Heart left ventricle (tissue), 16 donors: ENCODE measurements around the gene XPA. TPM values are rescaled to one million over a fixed set of nuclear protein-coding genes. Genes with fewer than 3 reads are reported as not detected.

Experiments used
- ATAC-seq, 4 donors: fragments of 200-7000 bp; cut with Tn5 transposase; one replicate each; pipeline ENCODE4 v1.9.1; 2020 to 2022; ENCODE audit warnings: moderate library complexity in 4 of 4, mild to moderate bottlenecking in 3 of 4, moderate number of reproducible peaks in 1 of 4
- DNase-seq, 5 donors: peaks; one replicate each; pipeline ENCODE4 v3.0.0-alpha.2; 2020
- H3K27ac ChIP-seq, 12 donors: fragments of 200-600 bp; sonication (generic) in 4 of 12; one replicate each; pipeline versions ENCODE4 v1.5.0 to v1.8.0; 2016 to 2022; ENCODE audit warnings: mild to moderate bottlenecking in 2 of 12
- H3K27me3 ChIP-seq, 9 donors: fragments of 200-600 bp; sonication (generic) in 2 of 9; one replicate each; pipeline versions ENCODE4 v1.5.1 to v1.8.0; 2016 to 2022; ENCODE audit warnings: mild to moderate bottlenecking in 3 of 9
- H3K36me3 ChIP-seq, 9 donors: fragments of 200-600 bp; sonication (generic) in 2 of 9; one replicate each; pipeline versions ENCODE4 v1.5.0 to v1.8.0; 2018 to 2022; ENCODE audit warnings: mild to moderate bottlenecking in 2 of 9
- H3K4me1 ChIP-seq, 12 donors: fragments of 200-600 bp; sonication (generic) in 4 of 12; one replicate each; pipeline versions ENCODE4 v1.5.0 to v1.8.0; 2016 to 2022; ENCODE audit warnings: mild to moderate bottlenecking in 3 of 12
- H3K4me3 ChIP-seq, 12 donors: fragments of 200-600 bp; sonication (generic) in 4 of 12; one replicate each; pipeline versions ENCODE4 v1.5.0 to v1.8.0; 2017 to 2022; ENCODE audit warnings: mild to moderate bottlenecking in 9 of 12, moderate library complexity in 4 of 12
- H3K9me3 ChIP-seq, 12 donors: fragments of 200-600 bp; sonication (generic) in 4 of 12; one replicate each; pipeline versions ENCODE4 v1.5.0 to v1.8.0; 2016 to 2022; ENCODE audit warnings: mild to moderate bottlenecking in 1 of 12
- CTCF ChIP-seq, 12 donors: fragments of 200-600 bp; sonication (generic) in 4 of 12; IDR thresholded peaks; one replicate each; pipeline versions ENCODE4 v1.5.0 to v1.8.0; 2018 to 2022; ENCODE audit warnings: antibody characterized with exemption in 12 of 12, mild to moderate bottlenecking in 5 of 12
- POLR2A ChIP-seq, 2 donors: fragments of 450-650 bp; IDR thresholded peaks; one replicate each; pipeline ENCODE4 v1.6.1; 2017; ENCODE audit warnings: antibody characterized with exemption in 2 of 2, mild to moderate bottlenecking in 2 of 2, moderate library complexity in 2 of 2
- WGBS, 4 donors: extraction: QIAGEN DNeasy Blood & Tissue Kit in 2 of 4; methylation state at CpG; one replicate each; pipeline versions ENCODE4 v1.1.5 to v1.1.7; 2013 to 2018; 5-methylcytosine and 5-hydroxymethylcytosine counted together
- intact Hi-C, 10 donors: fragments of 100-400 bp; cut with DNase I; formaldehyde crosslinking; loops; one replicate each; pipeline versions ENCODE4 v1.11.1 to v1.14.2; 2022
- polyA plus RNA-seq, 2 donors: library from polyadenylated mRNA; stranded (reverse); fragments of 200-250 nt; gene quantifications; one replicate each; pipeline ENCODE4 v1.2.3, GENCODE V29; 2013
- total RNA-seq, 9 donors: library from RNA; depleted of rRNA in 2 of 9; stranded (reverse); fragments of >200 nt in 2 of 9; fragmentation: NEBNext Ultra II Directional in 3 of 9; extraction: Animal tissue kit (Norgen Biotek cat#: 25700) in 3 of 9; gene quantifications; one replicate each; pipeline versions ENCODE4 v1.1.0 to v1.2.4, GENCODE V29; 2016 to 2023
- donor health status: ischemic (EF 13 %, LVEDD 7.1; RV severe dilation, severe dysfunction).
- donor health status: healthy with polysubstance abuse.
- donor health status: DM: no; HTN: yes; CAD: no.
- donor health status: DM: no; HTN: no; CAD: no.
- donor health status: ischemic (EF 25% LVEDD 6.9; RV normal size, moderate dysfunction).
- donor health status: ischemic (EF 25% LVEDD 5.7; RV mildly dilated, moderate dysfunction).
- donor health status: healthy.
- donor health status: DM: yes; HTN: yes; CAD: no.
- donor health status: ischemic (EF 35%, LVEDD 5.7; RV mildly dilated, moderate dysfunction).
- donor health status: nonischemic (EF 11% LVEDD 7.7; RV severe dilation, severe dysfunction).
- donor health status: DM: yes; HTN: yes; CAD: no.
- donor health status: PGD.
- donor health status: ischemic (EF 29% LVEDD 5.4; RV normal size, mild dysfunction).
- donor health status: nonischemic (EF 23%, LVEDD 6.1; RV moderate dilation, normal function).

The XPA gene
- total and polyA plus RNA-seq, 11 donors, result 4.0 to 12.1 (median 9.0) TPM

GRCh38 chr9:97673922-97674321 lies 23.2 kb downstream of the XPA start:
- no peak for TF ChIP-seq POLR2A (IDR thresholded peaks at IDR 0.05)
- TF ChIP-seq CTCF (IDR thresholded peaks at IDR 0.05), result no peak
- 60 to 96% (median 94%) methylated on average over 3 of the region's 3 CpGs for WGBS, 4 donors
- H3K27me3 ChIP-seq, result no peaks in the 10 kb centered on the region
- intact Hi-C loops, result no loop called here
- ATAC-seq (no peak), DNase-seq (no peak)
- H3K4me1 ChIP-seq, result peaks cover 0 to 10% (median 0%) of the 10 kb centered on the region in 12 donors
- H3K9me3 ChIP-seq, result no peaks in the 10 kb centered on the region
- no peak overlapping the region for H3K27ac ChIP-seq
- H3K36me3 ChIP-seq, result peaks cover 0 to 100% (median 99%) of the 10 kb centered on the region in 9 donors
- no peak overlapping the region for H3K4me3 ChIP-seq

- H3K27ac ChIP-seq, result no peak overlapping the region
- 90 to 95% (median 93%) methylated on average over 3 of the region's 3 CpGs for WGBS, 4 donors
- ATAC-seq (no peak), DNase-seq (no peak)
- H3K9me3 ChIP-seq, result no peaks in the 10 kb centered on the region
- peaks cover 0 to 10% (median 0%) of the 10 kb centered on the region in 12 donors for H3K4me1 ChIP-seq
- intact Hi-C loops, result no loop called here
- no peak overlapping the region for H3K4me3 ChIP-seq
- H3K27me3 ChIP-seq, result no peaks in the 10 kb centered on the region
- H3K36me3 ChIP-seq, result peaks cover 0 to 100% (median 100%) of the 10 kb centered on the region in 9 donors
- TF ChIP-seq POLR2A (IDR thresholded peaks at IDR 0.05) (no peak), CTCF (IDR thresholded peaks at IDR 0.05) (no peak)
These were observed 24.7 kb downstream of the XPA start for GRCh38 chr9:97672403-97672802.

GRCh38 chr9:97670586-97670985 lies 26.6 kb downstream of the XPA start:
- peaks cover 0 to 11% (median 0%) of the 10 kb centered on the region in 12 donors for H3K4me1 ChIP-seq
- intact Hi-C loops, result no loop called here
- WGBS, 4 donors, result 46 to 78% (median 73%) methylated on average over 3 of the region's 3 CpGs

GRCh38 chr9:97668485-97668884 lies 28.7 kb downstream of the XPA start:
- ATAC-seq (no peak), DNase-seq (no peak)
- H3K4me1 ChIP-seq, result peaks cover 0 to 11% (median 0%) of the 10 kb centered on the region in 12 donors
- H3K4me3 ChIP-seq, result no peak overlapping the region
- no peaks in the 10 kb centered on the region for H3K27me3 ChIP-seq
- no peak overlapping the region for H3K27ac ChIP-seq
- H3K36me3 ChIP-seq, result peaks cover 0 to 100% (median 100%) of the 10 kb centered on the region in 9 donors
- WGBS, 4 donors, result 66 to 96% (median 93%) methylated on average over 3 of the region's 3 CpGs
- intact Hi-C loops, result no loop called here
- TF ChIP-seq POLR2A (IDR thresholded peaks at IDR 0.05) (no peak), CTCF (IDR thresholded peaks at IDR 0.05) (no peak)
- H3K9me3 ChIP-seq, result no peaks in the 10 kb centered on the region

More at GRCh38 chr9:97670586-97670985, 26.6 kb downstream of the XPA start:
- no peaks in the 10 kb centered on the region for H3K9me3 ChIP-seq
- DNase-seq (no peak), ATAC-seq (no peak)
- H3K4me3 ChIP-seq, result no peak overlapping the region
- TF ChIP-seq POLR2A (IDR thresholded peaks at IDR 0.05) (no peak), CTCF (IDR thresholded peaks at IDR 0.05) (no peak)
- H3K36me3 ChIP-seq, result peaks cover 0 to 100% (median 100%) of the 10 kb centered on the region in 9 donors
- H3K27ac ChIP-seq, result no peak overlapping the region
- H3K27me3 ChIP-seq, result no peaks in the 10 kb centered on the region
